HepG2 (cell line): ENCODE results near the gene SMURF1. TPM values are rescaled to one million over a fixed set of nuclear protein-coding genes. Genes with fewer than 3 reads are reported as not detected.

Experiments
- ATAC-seq: fragments of 200-7000 bp; cut with Tn5 transposase; 3 replicates; pipeline ENCODE4 v1.9.1; 2020; ENCODE audit warnings: mild to moderate bottlenecking, moderate library complexity
- BruUV-seq: library from RNA; stranded (reverse); fragments of 400-500 nt; replicated peaks from 2 replicates; lab custom pipeline; 2021; lab: Mats Ljungman, UMichigan
- CTCF ChIA-PET: fragments of 300-600 bp; formaldehyde crosslinking; extraction: SDS; loops from one replicate; lab custom pipeline; 2021; ENCODE audit warnings: low total read pairs, inconsistent platforms, low intra/inter-chr PET ratio; lab: Yijun Ruan, JAX
- POLR2A ChIA-PET: fragments of 350-600 bp; sonication (Branson Sonifier 250); formaldehyde crosslinking; loops from one replicate; lab custom pipeline; 2020; ENCODE audit warnings: antibody characterized with exemption, inconsistent platforms; lab: Yijun Ruan, JAX
- DNase-seq: peaks from one replicate; pipeline ENCODE4 v3.0.0-alpha.2; 2015; ENCODE audit warnings: low spot score
- FAIRE-seq: peaks from 3 replicates; lab custom pipeline; 2011; peaks lifted over from hg19 to GRCh38; lab: Jason Lieb, UNC
- H2AFZ ChIP-seq: one replicate; pipeline ENCODE4 v1.6.1; 2011; ENCODE audit warnings: low read length, inconsistent platforms
- H3K27ac ChIP-seq: fragments of 300-600 bp; 3 replicates; pipeline ENCODE4 v1.8.0; 2011; ENCODE audit warnings: mixed run types, mild to moderate bottlenecking, mixed read lengths, low read length, inconsistent platforms; ENCODE audit not compliant: insufficient read depth; ENCODE audit errors: extremely low read length
- H3K27me3 ChIP-seq, 2 experiments: fragments of 200-600 bp in 1 of 2; 2 replicates in 1 of 2; 3 replicates in 1 of 2; pipeline versions ENCODE4 v1.6.0 to v1.8.0; 2011; ENCODE audit warnings: low read length in 2 of 2, mild to moderate bottlenecking in 2 of 2, moderate library complexity in 2 of 2, inconsistent platforms in 1 of 2; ENCODE audit not compliant: insufficient read depth in 2 of 2, control insufficient read depth in 1 of 2
- H3K36me3 ChIP-seq, 2 experiments: fragments of 200-600 bp in 1 of 2; replicated peaks in 1 of 2; 2 replicates in 1 of 2; 3 replicates in 1 of 2; pipeline versions ENCODE4 v1.5.1 to v1.8.0; 2011; ENCODE audit warnings: low read length in 2 of 2, inconsistent platforms in 1 of 2; ENCODE audit not compliant: insufficient read depth in 2 of 2, control insufficient read depth in 1 of 2
- H3K4me1 ChIP-seq: 2 replicates; pipeline ENCODE4 v1.5.1; 2012; ENCODE audit warnings: low read length, inconsistent platforms; ENCODE audit not compliant: insufficient read depth
- H3K4me2 ChIP-seq: 2 replicates; pipeline ENCODE4 v1.6.0; 2011; ENCODE audit warnings: low read depth, low read length, inconsistent platforms
- H3K4me3 ChIP-seq, 3 experiments: fragments of 200-600 bp in 1 of 3; sonication (generic), shearing (Covaris generic) in 1 of 3; replicated peaks in 1 of 3; 2 replicates each; pipeline ENCODE4 v1.5.1; 2011 to 2016; ENCODE audit warnings: low read length in 3 of 3, inconsistent platforms in 2 of 3, low read depth in 2 of 3, mild to moderate bottlenecking in 2 of 3, control low read depth in 1 of 3, mixed read lengths in 1 of 3; ENCODE audit not compliant: insufficient read depth in 1 of 3
- H3K79me2 ChIP-seq: one replicate; pipeline ENCODE4 v1.6.1; 2011; ENCODE audit warnings: low read length, inconsistent platforms; ENCODE audit not compliant: insufficient read depth
- H3K9ac ChIP-seq: 2 replicates; pipeline ENCODE4 v1.6.0; 2011; ENCODE audit warnings: mild to moderate bottlenecking, low read depth, low read length, inconsistent platforms; ENCODE audit not compliant: insufficient read depth
- H3K9me3 ChIP-seq: 2 replicates; pipeline ENCODE4 v1.5.1; 2012; ENCODE audit warnings: mild to moderate bottlenecking, low read length
- H4K20me1 ChIP-seq: 2 replicates; pipeline ENCODE4 v1.6.0; 2011; ENCODE audit warnings: inconsistent platforms, mild to moderate bottlenecking, low read length, moderate library complexity; ENCODE audit not compliant: insufficient read depth
- ATF1 ChIP-seq: IDR thresholded peaks from 2 replicates; pipeline ENCODE4 v1.6.1; 2016; ENCODE audit warnings: mild to moderate bottlenecking, control low read depth
- ATRX ChIP-seq: sonication (generic); formaldehyde crosslinking; IDR thresholded peaks from 2 replicates; pipeline ENCODE4 v1.4.0; 2020; ENCODE audit warnings: missing genetic modification reagents, borderline replicate concordance
- ELF3 ChIP-seq: IDR thresholded peaks from 2 replicates; pipeline ENCODE4 v1.6.1; 2016; ENCODE audit warnings: missing genetic modification reagents, missing compliant biosample characterization
- MAFF ChIP-seq: IDR thresholded peaks from 2 replicates; pipeline ENCODE4 v1.6.1; 2011; ENCODE audit warnings: low read depth, low read length, improper control_type of control experiment
- MAFK ChIP-seq, 2 experiments: IDR thresholded peaks in 1 of 2; conservative IDR thresholded peaks in 1 of 2; 2 replicates each; pipeline ENCODE4 v1.6.1; 2011; ENCODE audit warnings: improper control_type of control experiment in 2 of 2, low read length in 2 of 2
- NCOA2 ChIP-seq: sonication (generic); formaldehyde crosslinking; IDR thresholded peaks from 2 replicates; pipeline ENCODE4 v1.8.0; 2022; ENCODE audit warnings: inconsistent platforms
- ZNF776 ChIP-seq: sonication (generic); formaldehyde crosslinking; IDR thresholded peaks from 2 replicates; pipeline ENCODE4 v1.4.0; 2020; ENCODE audit warnings: mild to moderate bottlenecking, missing genetic modification reagents
- ZZZ3 ChIP-seq: sonication (generic); formaldehyde crosslinking; IDR thresholded peaks from 2 replicates; pipeline ENCODE4 v1.4.0; 2020; ENCODE audit warnings: missing genetic modification reagents, mild to moderate bottlenecking, borderline replicate concordance
- WGBS: methylation state at CpG from one replicate; pipeline ENCODE4 v1.1.6; 2017; ENCODE audit warnings: low lambda C conversion rate; 5-methylcytosine and 5-hydroxymethylcytosine counted together
- in situ Hi-C: cut with HindIII; loops from 2 replicates; pipeline ENCODE4 v1.10.0; 2017; ENCODE audit warnings: low pct_unique_long_range_greater_than_20kb; ENCODE audit not compliant: extremely low pct_ligation_motif_present
- intact Hi-C: fragments of 100-400 bp; cut with micrococcal nuclease; formaldehyde crosslinking; loops from one replicate; pipeline ENCODE4 v1.10.0; 2022; ENCODE audit not compliant: unreplicated experiment
- polyA plus RNA-seq, 8 experiments: library from polyadenylated mRNA; depleted of rRNA in 3 of 8; stranded (reverse) in 7 of 8; unstranded in 1 of 8; fragments of >200 nt; fragmentation: Illumina TruSeq in 4 of 8; extraction: Trizol in 4 of 8; gene quantifications; 2 replicates each; pipeline versions ENCODE4 v1.2.1 to v1.2.3, GENCODE V29; 2011 to 2016; ENCODE audit warnings: low read depth in 4 of 8, missing spikeins in 1 of 8, mixed read lengths in 1 of 8; ENCODE audit not compliant: insufficient read depth in 1 of 8
- total RNA-seq, 5 experiments: library from RNA; depleted of rRNA; stranded (reverse); fragments of >200 nt; fragmentation: Illumina TruSeq; extraction: Trizol; gene quantifications; 2 replicates each; pipeline ENCODE4 v1.2.3, GENCODE V29; 2016; ENCODE audit warnings: low read depth in 1 of 5
- TF ChIP-seq, protein P1 (sequence below): sonication (generic); formaldehyde crosslinking; IDR thresholded peaks from 2 replicates; pipeline ENCODE4 v1.4.0; 2020; ENCODE audit warnings: missing genetic modification reagents
- TF ChIP-seq, protein P2 (sequence below): sonication (generic); formaldehyde crosslinking; IDR thresholded peaks from 2 replicates; pipeline ENCODE4 v1.4.0; 2020; ENCODE audit warnings: missing genetic modification reagents; ENCODE audit errors: not compliant biosample characterization

SMURF1 gene
- total and polyA plus RNA-seq, 2 of the 13 experiments (the other 11 are each of a cell fraction or from before 2014, with no cell fraction given): 8.3 to 11.1 TPM

DNA sequence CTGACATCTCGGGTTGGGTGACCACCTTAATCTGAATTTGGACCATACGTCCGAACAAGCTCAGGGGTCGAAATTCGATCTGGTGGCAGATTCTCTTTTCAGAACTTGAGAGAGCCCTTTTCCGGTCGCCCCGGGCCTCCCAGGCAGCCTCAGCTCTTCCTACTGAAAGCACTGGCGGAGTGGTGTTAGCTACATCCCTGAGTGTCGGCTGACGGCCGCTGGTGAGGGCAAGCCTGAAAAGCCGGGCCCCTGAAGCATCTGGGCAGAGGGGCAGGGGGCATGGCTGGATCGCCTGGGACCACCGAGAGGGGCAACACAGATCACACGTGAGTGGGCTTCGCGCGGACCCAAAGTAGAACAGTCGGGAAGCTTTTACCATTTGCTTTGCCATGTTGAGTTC is 116.1 kb downstream of the SMURF1 start (continued):
- TF ChIP-seq, protein P1, sequence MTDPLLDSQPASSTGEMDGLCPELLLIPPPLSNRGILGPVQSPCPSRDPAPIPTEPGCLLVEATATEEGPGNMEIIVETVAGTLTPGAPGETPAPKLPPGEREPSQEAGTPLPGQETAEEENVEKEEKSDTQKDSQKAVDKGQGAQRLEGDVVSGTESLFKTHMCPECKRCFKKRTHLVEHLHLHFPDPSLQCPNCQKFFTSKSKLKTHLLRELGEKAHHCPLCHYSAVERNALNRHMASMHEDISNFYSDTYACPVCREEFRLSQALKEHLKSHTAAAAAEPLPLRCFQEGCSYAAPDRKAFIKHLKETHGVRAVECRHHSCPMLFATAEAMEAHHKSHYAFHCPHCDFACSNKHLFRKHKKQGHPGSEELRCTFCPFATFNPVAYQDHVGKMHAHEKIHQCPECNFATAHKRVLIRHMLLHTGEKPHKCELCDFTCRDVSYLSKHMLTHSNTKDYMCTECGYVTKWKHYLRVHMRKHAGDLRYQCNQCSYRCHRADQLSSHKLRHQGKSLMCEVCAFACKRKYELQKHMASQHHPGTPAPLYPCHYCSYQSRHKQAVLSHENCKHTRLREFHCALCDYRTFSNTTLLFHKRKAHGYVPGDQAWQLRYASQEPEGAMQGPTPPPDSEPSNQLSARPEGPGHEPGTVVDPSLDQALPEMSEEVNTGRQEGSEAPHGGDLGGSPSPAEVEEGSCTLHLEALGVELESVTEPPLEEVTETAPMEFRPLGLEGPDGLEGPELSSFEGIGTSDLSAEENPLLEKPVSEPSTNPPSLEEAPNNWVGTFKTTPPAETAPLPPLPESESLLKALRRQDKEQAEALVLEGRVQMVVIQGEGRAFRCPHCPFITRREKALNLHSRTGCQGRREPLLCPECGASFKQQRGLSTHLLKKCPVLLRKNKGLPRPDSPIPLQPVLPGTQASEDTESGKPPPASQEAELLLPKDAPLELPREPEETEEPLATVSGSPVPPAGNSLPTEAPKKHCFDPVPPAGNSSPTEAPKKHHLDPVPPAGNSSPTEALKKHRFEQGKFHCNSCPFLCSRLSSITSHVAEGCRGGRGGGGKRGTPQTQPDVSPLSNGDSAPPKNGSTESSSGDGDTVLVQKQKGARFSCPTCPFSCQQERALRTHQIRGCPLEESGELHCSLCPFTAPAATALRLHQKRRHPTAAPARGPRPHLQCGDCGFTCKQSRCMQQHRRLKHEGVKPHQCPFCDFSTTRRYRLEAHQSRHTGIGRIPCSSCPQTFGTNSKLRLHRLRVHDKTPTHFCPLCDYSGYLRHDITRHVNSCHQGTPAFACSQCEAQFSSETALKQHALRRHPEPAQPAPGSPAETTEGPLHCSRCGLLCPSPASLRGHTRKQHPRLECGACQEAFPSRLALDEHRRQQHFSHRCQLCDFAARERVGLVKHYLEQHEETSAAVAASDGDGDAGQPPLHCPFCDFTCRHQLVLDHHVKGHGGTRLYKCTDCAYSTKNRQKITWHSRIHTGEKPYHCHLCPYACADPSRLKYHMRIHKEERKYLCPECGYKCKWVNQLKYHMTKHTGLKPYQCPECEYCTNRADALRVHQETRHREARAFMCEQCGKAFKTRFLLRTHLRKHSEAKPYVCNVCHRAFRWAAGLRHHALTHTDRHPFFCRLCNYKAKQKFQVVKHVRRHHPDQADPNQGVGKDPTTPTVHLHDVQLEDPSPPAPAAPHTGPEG (CRISPR knock-in tag): no peak
- TF ChIP-seq NCOA2: no peak
- TF ChIP-seq ZZZ3: no peak
- no peak for TF ChIP-seq ATRX
- no peak for TF ChIP-seq ZNF776 (CRISPR knock-in tag)
- no peak for TF ChIP-seq ATF1
- TF ChIP-seq, protein P2, sequence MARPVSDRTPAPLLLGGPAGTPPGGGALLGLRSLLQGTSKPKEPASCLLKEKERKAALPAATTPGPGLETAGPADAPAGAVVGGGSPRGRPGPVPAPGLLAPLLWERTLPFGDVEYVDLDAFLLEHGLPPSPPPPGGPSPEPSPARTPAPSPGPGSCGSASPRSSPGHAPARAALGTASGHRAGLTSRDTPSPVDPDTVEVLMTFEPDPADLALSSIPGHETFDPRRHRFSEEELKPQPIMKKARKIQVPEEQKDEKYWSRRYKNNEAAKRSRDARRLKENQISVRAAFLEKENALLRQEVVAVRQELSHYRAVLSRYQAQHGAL (CRISPR knock-in tag): no peak

DNA sequence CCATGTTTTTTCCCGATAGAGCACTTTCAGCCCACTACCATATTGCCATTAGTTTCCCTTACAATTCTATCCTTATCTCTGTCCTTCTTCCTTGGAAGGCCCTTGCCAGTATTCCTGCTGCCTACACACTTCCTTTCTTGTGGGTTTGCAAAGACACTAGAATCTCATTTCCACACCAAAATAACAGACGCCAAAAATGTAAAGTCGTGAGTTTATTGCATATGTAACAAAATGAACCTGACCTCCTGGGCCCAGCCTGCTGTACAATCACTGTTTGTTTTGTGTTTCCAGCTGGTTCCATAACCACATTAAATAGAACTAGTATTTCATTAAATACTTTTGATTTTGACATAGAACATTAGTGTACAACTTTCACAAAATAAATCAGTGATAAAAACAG is 116.7 kb downstream of the SMURF1 start:
- in situ Hi-C loops: no loop called here
- FAIRE-seq (no peak), ATAC-seq (no peak), DNase-seq (no peak)
- Histone ChIP-seq H3K9ac (no peak overlapping the region), H3K4me1 (no peaks in the 10 kb centered on the region), H3K27ac (no peak overlapping the region), H3K79me2 (no peaks in the 10 kb centered on the region), H3K27me3 (no peaks in the 10 kb centered on the region), H3K4me2 (no peak overlapping the region), H4K20me1 (no peaks in the 10 kb centered on the region), H3K4me3 (no peak overlapping the region), H3K9me3 (no peaks in the 10 kb centered on the region), H3K36me3 (peaks cover 17 to 34% of the 10 kb centered on the region in 2 experiments), H2AFZ (no peak overlapping the region)
- intact Hi-C loops: no loop called here
- POLR2A ChIA-PET: no interaction called here
- BruUV-seq: no TSS peak
- 81% methylated on average over 3 of the region's 3 CpGs for WGBS
- TF ChIP-seq MAFF (0 out of 2 replicates have a peak, but pooled peaks have one; percentile 17), ELF3 (CRISPR knock-in tag) (no peak), MAFK (conservative IDR thresholded peaks at IDR 0.05 in 1 of 2, IDR thresholded peaks at IDR 0.05 in 1 of 2; ENCODE audit: low read length in 2 of 2) (peak; percentile 14 to 22; a peak in 1 of 4 replicates)
- CTCF ChIA-PET: no interaction called here
